ENCODE data around the gene HOXB2. TPM values are rescaled to one million over a fixed set of nuclear protein-coding genes. Genes with fewer than 3 reads are reported as not detected.

The HOXB2 gene
- total RNA-seq, 1 donor from 2014 or later = 55.3 TPM

GRCh38 chr17:48582750-48583069 is 37.8 kb upstream of the HOXB2 start:
- Histone ChIP-seq H3K4me1 (peaks cover 0 to 37% of the 10 kb centered on the region in 2 donors), H3K27ac (peak overlapping the region; percentile 96 to 97), H3K4me3 (peak overlapping the region; percentile 67 to 75), H3K9me3 (no peaks in the 10 kb centered on the region), H3K27me3 (no peaks in the 10 kb centered on the region), H3K36me3 (no peaks in the 10 kb centered on the region)
- no peak for DNase-seq (ENCODE audit: low spot score in 2 of 2)
- intact Hi-C loops (cut with DNase I) = no loop called here
- no peak for TF ChIP-seq CTCF (IDR thresholded peaks at IDR 0.05)

GRCh38 chr17:48579760-48580554 is 35.0 kb upstream of the HOXB2 start:
- Histone ChIP-seq H3K27me3 (no peaks in the 10 kb centered on the region), H3K36me3 (no peaks in the 10 kb centered on the region), H3K4me1 (peaks cover 4 to 43% of the 10 kb centered on the region in 2 donors), H3K9me3 (no peaks in the 10 kb centered on the region), H3K4me3 (peak overlapping the region in 1 of 2 donors; percentile 75), H3K27ac (peak overlapping the region; percentile 96 to 97)
- intact Hi-C loops (cut with DNase I) = no loop called here
- DNase-seq (ENCODE audit: low spot score in 2 of 2) = no peak
- no peak for TF ChIP-seq CTCF (IDR thresholded peaks at IDR 0.05)

GRCh38 chr17:48579471-48579759 is 34.5 kb upstream of the HOXB2 start:
- Histone ChIP-seq H3K27me3 (no peaks in the 10 kb centered on the region), H3K4me3 (peak overlapping the region in 1 of 2 donors; percentile 75), H3K36me3 (no peaks in the 10 kb centered on the region), H3K27ac (peak overlapping the region; percentile 93 to 97), H3K9me3 (no peaks in the 10 kb centered on the region), H3K4me1 (peaks cover 4 to 44% of the 10 kb centered on the region in 2 donors)
- intact Hi-C loops (cut with DNase I) = no loop called here
- no peak for TF ChIP-seq CTCF (IDR thresholded peaks at IDR 0.05)
- no peak for DNase-seq (ENCODE audit: low spot score in 2 of 2)

GRCh38 chr17:48578616-48579470 is 33.9 kb upstream of the HOXB2 start:
- H3K27me3 ChIP-seq = no peaks in the 10 kb centered on the region
- no peaks in the 10 kb centered on the region for H3K9me3 ChIP-seq
- intact Hi-C loops (cut with DNase I) = no loop called here
- H3K36me3 ChIP-seq = no peaks in the 10 kb centered on the region
- no peak for DNase-seq (ENCODE audit: low spot score in 2 of 2)
- TF ChIP-seq CTCF (IDR thresholded peaks at IDR 0.05) = no peak
- peaks cover 4 to 45% of the 10 kb centered on the region in 2 donors for H3K4me1 ChIP-seq
- H3K4me3 ChIP-seq = peak overlapping the region; percentile 75 to 77
- H3K27ac ChIP-seq = peak overlapping the region; percentile 93 to 97

GRCh38 chr17:48577946-48578615 is 33.2 kb upstream of the HOXB2 start, which contains the start of gene HOXB4:
Gene HOXB4, minus strand, starts transcription at chr17:48578350. Its CDS starts 31 bp downstream, at chr17:48578319.
- H3K4me3 ChIP-seq = peak within 1 kb of the TSS; percentile 75 to 77
- no peak for TF ChIP-seq CTCF (IDR thresholded peaks at IDR 0.05)
- no peaks in the 10 kb centered on the region for H3K36me3 ChIP-seq
- intact Hi-C loops (cut with DNase I) = loop anchor here (1.0 kb wide), 1 partner anchor 34 kb away; no protein-coding TSS in a partner anchor
- H3K4me1 ChIP-seq = peaks cover 4 to 46% of the 10 kb centered on the region in 2 donors
- no peaks in the 10 kb centered on the region for H3K27me3 ChIP-seq
- peak; percentile 60 to 93 for DNase-seq (ENCODE audit: low spot score in 2 of 2)
- H3K9me3 ChIP-seq = no peaks in the 10 kb centered on the region
- H3K27ac ChIP-seq = peak within 1 kb of the TSS; percentile 93 to 97
